Tibial nerve (tissue), 4 donors: ENCODE data around the gene ZBED4. TPM values are rescaled to one million over a fixed set of nuclear protein-coding genes. Genes with fewer than 3 reads are reported as not detected.

Experiments used
- DNase-seq, 2 donors: peaks; one replicate each; pipeline ENCODE4 v3.0.0-alpha.2; 2019; ENCODE audit warnings: low spot score in 2 of 2
- H3K27ac ChIP-seq, 4 donors: fragments of 200-600 bp; sonication (generic) in 3 of 4; one replicate each; pipeline ENCODE4 v1.5.1; 2017 to 2019; ENCODE audit warnings: mild to moderate bottlenecking in 1 of 4
- H3K27me3 ChIP-seq, 2 donors: fragments of 200-600 bp; sonication (generic) in 1 of 2; one replicate each; pipeline versions ENCODE4 v1.5.1 to v1.6.0; 2017 to 2019
- H3K36me3 ChIP-seq, 3 donors: fragments of 200-600 bp; sonication (generic); one replicate each; pipeline ENCODE4 v1.5.1; 2018 to 2019
- H3K4me1 ChIP-seq, 4 donors: fragments of 200-600 bp; sonication (generic) in 3 of 4; one replicate each; pipeline ENCODE4 v1.5.1; 2017 to 2019
- H3K4me3 ChIP-seq, 4 donors: fragments of 200-600 bp; sonication (generic) in 3 of 4; one replicate each; pipeline ENCODE4 v1.5.1; 2017 to 2019; ENCODE audit warnings: mild to moderate bottlenecking in 1 of 4, moderate library complexity in 1 of 4
- H3K9me3 ChIP-seq, 4 donors: fragments of 200-600 bp; sonication (generic) in 3 of 4; one replicate each; pipeline ENCODE4 v1.5.1; 2017 to 2019
- EP300 ChIP-seq, 2 donors: sonication (generic); formaldehyde crosslinking; IDR thresholded peaks; one replicate each; pipeline ENCODE4 v1.6.1; 2017; ENCODE audit warnings: antibody characterized with exemption in 2 of 2, mild to moderate bottlenecking in 1 of 2
- POLR2A ChIP-seq, 2 donors: fragments of 450-650 bp; IDR thresholded peaks; one replicate each; pipeline ENCODE4 v1.6.1; 2017; ENCODE audit warnings: antibody characterized with exemption in 2 of 2, mild to moderate bottlenecking in 2 of 2, moderate library complexity in 2 of 2
- WGBS, 2 donors: methylation state at CpG; one replicate each; pipeline ENCODE4 v1.1.5; 2018; 5-methylcytosine and 5-hydroxymethylcytosine counted together
- total RNA-seq, 4 donors: library from RNA; depleted of rRNA; stranded (reverse); fragments of >200 nt; gene quantifications; one replicate each; pipeline ENCODE4 v1.1.0, GENCODE V29; 2016
- TF ChIP-seq, protein P1 (sequence below), 5 experiments: fragments of 200-600 bp in 3 of 5; fragments of 450-650 bp in 2 of 5; sonication (generic) in 3 of 5; IDR thresholded peaks; one replicate each; pipeline ENCODE4 v1.5.1; 2016 to 2019; ENCODE audit warnings: antibody characterized with exemption in 5 of 5, mild to moderate bottlenecking in 3 of 5, moderate library complexity in 2 of 5

Gene ZBED4
- total RNA-seq, 4 donors from 2014 or later = 5.9 to 12.3 (median 7.3) TPM

GRCh38 chr22:49907807-49908206 is 54.2 kb downstream of the ZBED4 start:
- Histone ChIP-seq H3K27me3 (no peaks in the 10 kb centered on the region), H3K4me1 (no peaks in the 10 kb centered on the region), H3K36me3 (peaks cover 3 to 97% (median 12%) of the 10 kb centered on the region in 3 donors), H3K4me3 (no peak overlapping the region), H3K27ac (no peak overlapping the region), H3K9me3 (no peaks in the 10 kb centered on the region)
- WGBS, 2 donors = 93 to 95% methylated on average over 17 of the region's 19 CpGs
- TF ChIP-seq POLR2A (IDR thresholded peaks at IDR 0.05) = no peak
- TF ChIP-seq, protein P1, sequence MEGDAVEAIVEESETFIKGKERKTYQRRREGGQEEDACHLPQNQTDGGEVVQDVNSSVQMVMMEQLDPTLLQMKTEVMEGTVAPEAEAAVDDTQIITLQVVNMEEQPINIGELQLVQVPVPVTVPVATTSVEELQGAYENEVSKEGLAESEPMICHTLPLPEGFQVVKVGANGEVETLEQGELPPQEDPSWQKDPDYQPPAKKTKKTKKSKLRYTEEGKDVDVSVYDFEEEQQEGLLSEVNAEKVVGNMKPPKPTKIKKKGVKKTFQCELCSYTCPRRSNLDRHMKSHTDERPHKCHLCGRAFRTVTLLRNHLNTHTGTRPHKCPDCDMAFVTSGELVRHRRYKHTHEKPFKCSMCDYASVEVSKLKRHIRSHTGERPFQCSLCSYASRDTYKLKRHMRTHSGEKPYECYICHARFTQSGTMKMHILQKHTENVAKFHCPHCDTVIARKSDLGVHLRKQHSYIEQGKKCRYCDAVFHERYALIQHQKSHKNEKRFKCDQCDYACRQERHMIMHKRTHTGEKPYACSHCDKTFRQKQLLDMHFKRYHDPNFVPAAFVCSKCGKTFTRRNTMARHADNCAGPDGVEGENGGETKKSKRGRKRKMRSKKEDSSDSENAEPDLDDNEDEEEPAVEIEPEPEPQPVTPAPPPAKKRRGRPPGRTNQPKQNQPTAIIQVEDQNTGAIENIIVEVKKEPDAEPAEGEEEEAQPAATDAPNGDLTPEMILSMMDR (IDR thresholded peaks at IDR 0.05) = no peak
- TF ChIP-seq EP300 (IDR thresholded peaks at IDR 0.05) = no peak
- no peak for DNase-seq

DNA sequence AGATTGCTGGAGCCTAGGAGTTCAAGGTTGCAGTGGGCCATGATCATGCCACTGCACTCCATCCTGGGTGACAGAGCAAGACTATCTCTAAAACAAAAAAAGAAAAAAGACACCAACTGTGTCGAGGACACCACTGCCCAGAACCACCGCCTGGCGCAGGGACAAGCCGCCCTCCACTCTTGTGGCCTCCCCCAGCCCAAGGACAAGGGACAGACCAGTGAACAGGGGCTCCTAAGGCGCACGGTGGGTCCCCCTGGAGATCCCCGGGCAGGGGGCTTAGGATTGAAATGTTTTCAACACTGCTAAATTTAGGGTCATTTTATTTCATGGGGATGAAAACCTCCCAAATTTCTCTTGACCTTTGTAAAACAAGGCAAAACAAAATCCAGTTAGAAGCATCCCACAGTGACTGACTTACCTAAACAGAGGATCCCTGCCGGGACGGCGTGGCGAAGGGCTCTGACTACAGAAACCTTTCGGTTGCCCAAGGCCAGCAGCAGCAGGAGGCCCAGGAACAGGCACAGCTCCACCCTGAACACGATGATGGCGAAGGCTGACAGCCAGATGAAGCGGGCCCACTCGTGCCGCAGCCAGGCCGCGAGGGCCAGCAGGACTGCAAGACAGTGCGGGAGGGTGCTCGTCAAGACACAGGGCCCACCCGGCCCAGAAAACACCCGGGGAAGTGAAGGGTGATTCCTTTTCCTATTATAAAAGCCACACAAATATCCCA is 56.0 kb downstream of the ZBED4 start:
- Histone ChIP-seq H3K36me3 (peaks cover 0 to 97% (median 6%) of the 10 kb centered on the region in 3 donors), H3K9me3 (no peaks in the 10 kb centered on the region), H3K4me3 (no peak overlapping the region), H3K27me3 (no peaks in the 10 kb centered on the region), H3K27ac (no peak overlapping the region), H3K4me1 (no peaks in the 10 kb centered on the region)
- TF ChIP-seq, protein P1 (IDR thresholded peaks at IDR 0.05) = no peak
- TF ChIP-seq EP300 (IDR thresholded peaks at IDR 0.05) (no peak), POLR2A (IDR thresholded peaks at IDR 0.05) (no peak)
- 91 to 92% methylated on average over 23 of the region's 23 CpGs for WGBS, 2 donors
- DNase-seq = no peak

GRCh38 chr22:49910229-49911155 is 56.8 kb downstream of the ZBED4 start:
- no peak for TF ChIP-seq POLR2A (IDR thresholded peaks at IDR 0.05)
- TF ChIP-seq, protein P1 (IDR thresholded peaks at IDR 0.05) = no peak
- TF ChIP-seq EP300 (IDR thresholded peaks at IDR 0.05) = no peak
- Histone ChIP-seq H3K4me3 (no peak overlapping the region), H3K9me3 (no peaks in the 10 kb centered on the region), H3K4me1 (no peaks in the 10 kb centered on the region), H3K36me3 (peaks cover 0 to 90% (median 6%) of the 10 kb centered on the region in 3 donors), H3K27ac (no peak overlapping the region), H3K27me3 (no peaks in the 10 kb centered on the region)
- DNase-seq = no peak
- 89 to 94% methylated on average over 18 to 26 of the region's 27 CpGs for WGBS, 2 donors

DNA sequence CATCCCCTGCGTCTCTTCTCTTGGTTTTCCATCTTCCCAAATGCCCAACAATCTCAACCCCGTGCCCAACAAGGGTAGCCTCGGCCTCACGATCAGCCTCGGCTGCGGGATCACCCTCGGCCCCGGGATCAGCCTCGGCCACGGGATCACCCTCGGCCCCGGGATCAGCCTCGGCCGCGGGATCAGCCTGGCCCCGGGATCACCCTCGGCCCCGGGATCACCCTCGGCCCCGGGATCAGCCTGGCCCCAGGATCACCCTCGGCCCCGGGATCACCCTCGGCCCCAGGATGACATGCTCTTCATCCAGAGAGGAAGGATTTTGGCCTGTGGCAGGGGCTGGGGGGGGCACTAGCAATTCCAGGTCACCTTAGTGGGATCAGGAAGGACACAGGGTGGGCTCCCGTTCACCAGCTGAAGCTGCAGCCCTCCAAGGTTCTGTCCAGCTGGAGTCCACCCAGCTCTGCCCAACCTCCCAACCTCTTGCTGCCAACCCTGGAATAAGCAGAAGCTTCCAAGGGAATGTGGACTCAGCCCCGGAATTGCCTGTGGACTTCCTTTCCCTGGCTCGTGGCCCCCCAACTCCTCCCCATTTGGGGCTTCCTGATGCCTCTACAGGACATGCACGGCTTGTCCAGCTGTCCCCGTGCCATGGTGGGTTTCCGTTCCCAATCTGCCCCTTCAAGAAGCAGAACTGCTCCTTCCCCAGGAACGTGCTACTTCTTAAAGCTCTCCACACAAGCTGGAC is 58.4 kb downstream of the ZBED4 start:
- Histone ChIP-seq H3K27me3 (no peaks in the 10 kb centered on the region), H3K4me1 (peaks cover 0 to 5% (median 0%) of the 10 kb centered on the region in 4 donors), H3K4me3 (no peak overlapping the region), H3K9me3 (no peaks in the 10 kb centered on the region), H3K36me3 (peaks cover 0 to 75% (median 6%) of the 10 kb centered on the region in 3 donors), H3K27ac (no peak overlapping the region)
- 92 to 93% methylated on average over 29 to 30 of the region's 30 CpGs for WGBS, 2 donors
- TF ChIP-seq POLR2A (IDR thresholded peaks at IDR 0.05) = no peak
- no peak for TF ChIP-seq EP300 (IDR thresholded peaks at IDR 0.05)
- TF ChIP-seq, protein P1 (IDR thresholded peaks at IDR 0.05) = no peak
- DNase-seq = no peak
